Measurements from ENCODE around the gene CNOT4. TPM values are rescaled to one million over a fixed set of nuclear protein-coding genes. Genes with fewer than 3 reads are reported as not detected.

Gene CNOT4
- total and polyA plus RNA-seq, 12 donors: 8.7 to 28.1 (median 16.8) TPM

DNA sequence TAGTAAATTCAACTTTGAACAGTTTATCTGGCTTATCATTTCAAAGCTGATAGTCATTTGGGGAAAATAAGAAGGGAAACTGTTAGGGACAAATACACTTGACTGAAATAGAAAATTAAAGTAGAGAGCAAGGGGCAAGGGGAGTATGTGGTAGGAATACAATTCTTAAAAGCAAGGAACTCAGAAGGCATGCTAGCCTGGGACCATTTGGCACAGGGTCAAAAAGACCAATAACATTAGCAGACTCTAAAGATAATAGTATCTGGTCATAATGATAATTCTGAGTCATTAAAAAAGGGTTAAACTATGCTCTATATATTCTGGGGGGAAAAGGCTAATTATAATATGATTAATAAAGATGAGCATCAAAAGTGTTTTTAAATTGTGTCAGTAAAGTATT, 112.2 kb downstream of the CNOT4 start:
- Histone ChIP-seq H3K9me3 (replicated peaks in 1 of 3) (no peaks in the 10 kb centered on the region), H3K4me1 (replicated peaks in 1 of 2) (no peaks in the 10 kb centered on the region), H3K27me3 (no peaks in the 10 kb centered on the region), H3K27ac (no peak overlapping the region), H3K4me3 (no peak overlapping the region), H3K36me3 (replicated peaks in 1 of 2) (peaks cover 0 to 21% of the 10 kb centered on the region in 2 donors)
- intact Hi-C loops (cut with DNase I): no loop called here
- DNase-seq: no peak
- TF ChIP-seq, protein P1, sequence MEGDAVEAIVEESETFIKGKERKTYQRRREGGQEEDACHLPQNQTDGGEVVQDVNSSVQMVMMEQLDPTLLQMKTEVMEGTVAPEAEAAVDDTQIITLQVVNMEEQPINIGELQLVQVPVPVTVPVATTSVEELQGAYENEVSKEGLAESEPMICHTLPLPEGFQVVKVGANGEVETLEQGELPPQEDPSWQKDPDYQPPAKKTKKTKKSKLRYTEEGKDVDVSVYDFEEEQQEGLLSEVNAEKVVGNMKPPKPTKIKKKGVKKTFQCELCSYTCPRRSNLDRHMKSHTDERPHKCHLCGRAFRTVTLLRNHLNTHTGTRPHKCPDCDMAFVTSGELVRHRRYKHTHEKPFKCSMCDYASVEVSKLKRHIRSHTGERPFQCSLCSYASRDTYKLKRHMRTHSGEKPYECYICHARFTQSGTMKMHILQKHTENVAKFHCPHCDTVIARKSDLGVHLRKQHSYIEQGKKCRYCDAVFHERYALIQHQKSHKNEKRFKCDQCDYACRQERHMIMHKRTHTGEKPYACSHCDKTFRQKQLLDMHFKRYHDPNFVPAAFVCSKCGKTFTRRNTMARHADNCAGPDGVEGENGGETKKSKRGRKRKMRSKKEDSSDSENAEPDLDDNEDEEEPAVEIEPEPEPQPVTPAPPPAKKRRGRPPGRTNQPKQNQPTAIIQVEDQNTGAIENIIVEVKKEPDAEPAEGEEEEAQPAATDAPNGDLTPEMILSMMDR (IDR thresholded peaks at IDR 0.05): no peak
- no peak for TF ChIP-seq POLR2A (IDR thresholded peaks at IDR 0.05)

DNA sequence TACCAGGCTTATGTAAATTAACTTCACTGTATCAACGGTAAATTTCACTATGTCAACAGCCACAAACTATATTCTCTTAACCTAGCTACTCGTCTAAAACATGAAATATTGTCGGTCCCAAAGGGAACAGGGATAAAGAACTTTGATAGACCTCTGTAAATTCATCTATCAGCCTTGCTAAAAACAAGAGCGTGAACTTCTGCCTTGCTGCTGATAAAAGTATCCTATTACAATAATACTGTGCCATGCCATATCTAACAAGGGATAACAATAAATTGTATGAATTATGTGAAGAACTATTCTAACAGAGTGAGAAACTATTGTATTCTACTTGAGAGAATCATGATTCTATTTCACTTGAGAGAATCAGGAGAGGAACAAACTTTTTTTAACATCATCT, 117.2 kb downstream of the CNOT4 start:
- Histone ChIP-seq H3K4me1 (replicated peaks in 1 of 2) (no peaks in the 10 kb centered on the region), H3K9me3 (replicated peaks in 1 of 3) (no peaks in the 10 kb centered on the region), H3K27ac (no peak overlapping the region), H3K36me3 (replicated peaks in 1 of 2) (peaks cover 0 to 21% of the 10 kb centered on the region in 2 donors), H3K4me3 (no peak overlapping the region), H3K27me3 (no peaks in the 10 kb centered on the region)
- TF ChIP-seq, protein P1 (IDR thresholded peaks at IDR 0.05): no peak
- no peak for TF ChIP-seq POLR2A (IDR thresholded peaks at IDR 0.05)
- no peak for DNase-seq
- intact Hi-C loops (cut with DNase I): no loop called here
- WGBS, 4 donors: 85 to 90% (median 87%) methylated on average over 4 of the region's 4 CpGs

DNA sequence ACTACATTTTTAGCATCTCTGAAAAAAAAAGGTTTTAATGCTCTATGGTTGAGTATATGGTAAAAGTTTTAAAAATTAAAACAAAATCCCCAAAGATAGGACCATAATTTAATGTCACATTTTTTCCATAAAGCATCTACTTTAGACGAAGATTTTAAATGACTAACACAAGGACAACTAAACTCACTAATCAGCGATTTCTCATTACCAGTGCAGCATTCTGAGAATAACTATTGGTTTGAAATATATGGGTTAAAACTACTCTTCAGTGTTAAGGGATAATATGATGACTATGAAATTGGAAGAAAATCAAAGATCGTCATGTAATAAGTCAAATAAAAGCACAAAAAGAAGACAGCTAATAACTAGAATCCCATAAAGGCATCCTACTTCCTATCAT, 118.4 kb downstream of the CNOT4 start:
- Histone ChIP-seq H3K27me3 (no peaks in the 10 kb centered on the region), H3K4me3 (no peak overlapping the region), H3K9me3 (replicated peaks in 1 of 3) (no peaks in the 10 kb centered on the region), H3K36me3 (replicated peaks in 1 of 2) (peaks cover 0 to 21% of the 10 kb centered on the region in 2 donors), H3K4me1 (replicated peaks in 1 of 2) (no peaks in the 10 kb centered on the region), H3K27ac (no peak overlapping the region)
- 74 to 80% (median 77%) methylated on average over 3 of the region's 3 CpGs for WGBS, 4 donors
- no peak for TF ChIP-seq POLR2A (IDR thresholded peaks at IDR 0.05)
- TF ChIP-seq, protein P1 (IDR thresholded peaks at IDR 0.05): no peak
- no peak for DNase-seq
- intact Hi-C loops (cut with DNase I): no loop called here

DNA sequence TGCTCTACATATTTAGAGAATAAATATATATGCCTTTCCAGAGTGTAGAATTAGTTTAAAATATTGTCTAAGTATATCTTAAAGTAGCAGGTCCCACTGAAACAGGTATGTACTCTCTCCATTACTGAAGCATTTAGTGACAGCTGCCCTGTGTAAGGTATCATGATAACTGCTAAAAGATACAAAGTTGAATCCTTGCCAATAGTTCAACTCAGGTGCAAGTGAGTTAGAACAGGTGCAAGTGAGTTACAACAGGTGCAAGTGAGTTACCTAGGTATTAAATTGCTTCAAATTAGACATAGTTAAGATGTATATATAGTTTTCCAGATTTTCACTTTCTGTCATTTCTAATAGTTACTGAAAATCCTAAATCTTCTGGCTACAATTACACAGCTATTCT, 119.1 kb downstream of the CNOT4 start:
- intact Hi-C loops (cut with DNase I): no loop called here
- H3K36me3 ChIP-seq (replicated peaks in 1 of 2): peaks cover 0 to 21% of the 10 kb centered on the region in 2 donors
- H3K27me3 ChIP-seq: no peaks in the 10 kb centered on the region
- no peak overlapping the region for H3K4me3 ChIP-seq
- TF ChIP-seq POLR2A (IDR thresholded peaks at IDR 0.05): no peak
- TF ChIP-seq, protein P1 (IDR thresholded peaks at IDR 0.05): peak in 1 of 6 experiments; percentile 3
- H3K9me3 ChIP-seq (replicated peaks in 1 of 3): no peaks in the 10 kb centered on the region
- H3K4me1 ChIP-seq (replicated peaks in 1 of 2): no peaks in the 10 kb centered on the region
- no peak overlapping the region for H3K27ac ChIP-seq
- DNase-seq: no peak

All from adrenal gland (tissue), 12 donors.